Fibroblast of lung (primary cell): ENCODE data around the gene CUBN.

Experiments
- EZH2 ChIP-seq: IDR thresholded peaks from 2 replicates; pipeline ENCODE4 v1.5.1; 2012; ENCODE audit warnings: low read length, control low read depth, mild to moderate bottlenecking; ENCODE audit errors: missing control alignments
- TF ChIP-seq, protein P1 (sequence below), 2 donors: IDR thresholded peaks in 1 of 2; conservative IDR thresholded peaks in 1 of 2; 1 replicate in 1 of 2; 2 replicates in 1 of 2; pipeline ENCODE4 v1.5.1; 2011 to 2012; ENCODE audit warnings: low read length in 2 of 2, control low read depth in 1 of 2, inconsistent platforms in 1 of 2, low read depth in 1 of 2, mild to moderate bottlenecking in 1 of 2

DNA sequence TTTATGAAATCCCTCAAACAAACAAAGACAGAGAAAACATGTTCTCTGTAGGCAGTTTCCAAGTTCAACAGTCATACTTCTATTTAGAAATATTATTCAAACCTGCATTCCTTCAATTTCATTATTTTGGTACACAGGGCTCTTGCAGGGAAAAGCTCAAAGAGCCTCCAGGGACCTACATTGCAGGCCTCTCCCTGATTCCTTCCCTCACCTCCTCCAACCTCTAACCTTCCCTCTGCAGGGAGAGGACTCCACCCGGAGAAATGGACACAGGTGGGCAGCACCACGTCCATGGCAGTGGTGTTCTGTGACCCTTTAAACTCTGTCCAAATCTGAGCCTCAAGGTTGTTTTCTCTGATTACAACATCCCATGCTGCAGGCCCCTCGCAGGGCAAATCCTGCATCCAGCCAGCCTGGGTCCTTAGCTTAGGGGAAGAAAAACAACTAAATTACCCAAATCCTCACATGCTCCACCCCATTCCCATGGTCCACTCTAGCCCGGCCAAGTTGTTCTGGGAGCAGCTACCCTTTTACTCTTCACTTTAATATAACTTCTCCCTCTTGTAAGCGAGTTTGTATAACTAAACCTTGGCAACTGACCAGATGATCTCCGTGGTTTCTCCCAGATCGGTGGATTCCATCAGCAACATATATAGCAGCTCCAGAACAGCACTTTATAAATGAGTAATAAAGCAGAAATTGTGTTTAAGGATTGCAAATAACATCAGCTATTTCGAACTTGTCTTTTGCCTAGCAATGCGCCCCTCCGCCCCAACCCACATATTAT, 129.8 kb downstream of the CUBN start:
- TF ChIP-seq, protein P1, sequence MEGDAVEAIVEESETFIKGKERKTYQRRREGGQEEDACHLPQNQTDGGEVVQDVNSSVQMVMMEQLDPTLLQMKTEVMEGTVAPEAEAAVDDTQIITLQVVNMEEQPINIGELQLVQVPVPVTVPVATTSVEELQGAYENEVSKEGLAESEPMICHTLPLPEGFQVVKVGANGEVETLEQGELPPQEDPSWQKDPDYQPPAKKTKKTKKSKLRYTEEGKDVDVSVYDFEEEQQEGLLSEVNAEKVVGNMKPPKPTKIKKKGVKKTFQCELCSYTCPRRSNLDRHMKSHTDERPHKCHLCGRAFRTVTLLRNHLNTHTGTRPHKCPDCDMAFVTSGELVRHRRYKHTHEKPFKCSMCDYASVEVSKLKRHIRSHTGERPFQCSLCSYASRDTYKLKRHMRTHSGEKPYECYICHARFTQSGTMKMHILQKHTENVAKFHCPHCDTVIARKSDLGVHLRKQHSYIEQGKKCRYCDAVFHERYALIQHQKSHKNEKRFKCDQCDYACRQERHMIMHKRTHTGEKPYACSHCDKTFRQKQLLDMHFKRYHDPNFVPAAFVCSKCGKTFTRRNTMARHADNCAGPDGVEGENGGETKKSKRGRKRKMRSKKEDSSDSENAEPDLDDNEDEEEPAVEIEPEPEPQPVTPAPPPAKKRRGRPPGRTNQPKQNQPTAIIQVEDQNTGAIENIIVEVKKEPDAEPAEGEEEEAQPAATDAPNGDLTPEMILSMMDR (conservative IDR thresholded peaks at IDR 0.05 in 1 of 2, IDR thresholded peaks at IDR 0.05 in 1 of 2; ENCODE audit: low read depth in 1 of 2, low read length in 2 of 2), result no peak
- no peak for TF ChIP-seq EZH2
